Activated CD4-positive, alpha-beta T cell treated with anti-CD3 and anti-CD28 coated beads, Interleukin-2, amount 50 U/mL, for 1 hour (primary cell): Measurements from ENCODE around the gene CENPP.

Experiments used
- DNase-seq: peaks from one replicate; pipeline ENCODE4 v3.0.0-alpha.2; 2020

Gene CENPP

DNA sequence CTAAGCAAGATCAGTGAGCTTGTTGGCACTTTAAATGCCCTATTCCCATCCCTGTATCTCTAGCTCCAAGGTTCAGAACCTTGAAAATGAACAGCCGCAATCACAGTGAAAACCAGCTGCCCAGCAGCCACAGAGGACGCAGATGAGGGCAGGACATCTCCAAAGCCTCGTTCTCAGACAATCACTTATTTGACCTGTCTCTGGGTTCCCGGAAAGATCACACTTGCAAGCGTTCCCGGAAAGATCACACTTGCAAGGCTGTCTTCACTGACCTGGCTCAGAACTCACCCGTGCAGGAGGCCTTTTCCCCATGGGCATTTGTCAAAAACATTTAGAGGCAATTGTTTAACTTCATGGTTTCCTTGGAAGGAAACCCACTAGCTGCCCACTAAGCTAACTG lies 318.5 kb downstream of the CENPP start:
- DNase-seq: no peak

DNA sequence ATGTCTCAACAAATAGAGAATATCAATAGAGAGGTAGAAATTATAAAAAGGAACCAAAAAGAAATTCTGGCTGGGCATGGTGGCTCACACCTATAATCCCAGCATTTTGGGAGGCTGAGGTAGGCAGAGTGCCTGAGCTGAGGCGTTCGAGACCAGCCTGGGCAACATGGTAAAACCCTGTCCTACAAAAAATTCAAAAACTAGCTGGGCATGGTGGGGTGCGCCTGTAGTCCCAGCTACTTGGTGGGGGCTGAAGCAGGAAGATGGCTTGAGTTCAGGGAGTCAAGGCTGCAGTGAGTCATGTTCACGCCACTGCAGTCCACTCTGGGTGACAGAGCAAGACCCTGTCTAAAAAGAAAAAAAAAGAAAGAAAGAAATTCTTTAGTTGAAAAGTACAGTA lies 319.3 kb downstream of the CENPP start:
- no peak for DNase-seq

DNA sequence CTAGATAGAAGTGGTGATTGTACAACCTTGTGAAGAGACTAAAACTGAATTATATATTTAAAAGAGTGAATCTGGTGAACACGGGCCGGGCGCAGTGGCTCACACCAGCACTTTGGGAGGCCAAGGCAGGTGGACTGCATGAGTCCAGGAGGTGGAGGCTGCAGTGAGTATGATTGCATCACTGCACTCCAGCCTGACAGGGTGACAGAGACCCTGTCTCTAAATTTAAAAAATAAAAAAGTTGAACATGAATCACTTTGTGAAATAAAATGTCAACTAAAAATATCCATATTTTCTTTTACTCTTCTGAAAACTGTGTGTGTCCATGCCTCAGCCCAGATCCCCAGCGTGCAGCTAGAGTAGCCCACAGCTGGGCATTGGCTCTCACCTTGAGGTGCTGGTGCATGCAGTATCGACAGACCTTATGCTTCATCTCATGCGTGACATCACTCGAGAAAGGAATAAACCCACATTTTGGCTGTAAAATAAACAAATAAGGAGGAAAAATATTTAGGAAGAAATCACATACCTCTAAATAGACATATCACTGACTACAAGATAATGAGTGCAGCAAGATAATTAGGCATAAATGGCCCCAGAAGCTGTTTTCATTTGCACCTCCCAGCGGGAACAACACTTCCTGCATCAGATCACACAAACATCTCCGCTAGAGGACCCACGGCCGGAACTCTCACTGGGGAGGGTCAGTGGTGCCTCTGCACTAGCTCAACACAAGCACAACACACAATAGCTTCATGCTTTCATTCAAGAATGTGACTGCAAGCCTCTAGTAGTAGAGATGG lies 322.1 kb downstream of the CENPP start:
- DNase-seq: no peak

DNA sequence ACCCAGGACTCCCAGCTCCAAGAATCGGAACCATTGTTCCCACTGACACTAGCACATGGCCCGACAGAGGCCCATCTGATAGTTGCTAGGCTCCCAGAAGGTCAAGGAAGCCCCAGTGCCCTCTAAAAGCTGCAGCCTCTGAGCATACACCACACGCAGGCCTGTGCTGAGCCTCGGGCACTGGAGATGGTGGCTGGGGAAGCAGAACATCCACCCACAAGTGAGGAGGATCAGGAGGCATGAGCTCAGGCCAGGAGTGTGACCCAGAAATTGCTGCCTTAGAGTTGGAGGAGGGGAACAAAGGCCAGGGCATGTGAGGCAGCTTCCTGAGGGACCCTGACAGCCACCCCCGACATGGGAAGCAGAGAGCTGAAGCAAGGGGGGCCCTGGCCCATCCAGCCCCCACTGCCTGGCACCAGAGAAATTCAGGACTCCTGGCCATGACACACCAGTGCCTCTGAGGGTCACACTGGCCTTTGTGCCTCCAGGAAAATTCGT lies 322.8 kb downstream of the CENPP start:
- no peak for DNase-seq

- DNase-seq: no peak
Observed at GRCh38 chr9:92649007-92649406, 323.3 kb downstream of the CENPP start.

DNA sequence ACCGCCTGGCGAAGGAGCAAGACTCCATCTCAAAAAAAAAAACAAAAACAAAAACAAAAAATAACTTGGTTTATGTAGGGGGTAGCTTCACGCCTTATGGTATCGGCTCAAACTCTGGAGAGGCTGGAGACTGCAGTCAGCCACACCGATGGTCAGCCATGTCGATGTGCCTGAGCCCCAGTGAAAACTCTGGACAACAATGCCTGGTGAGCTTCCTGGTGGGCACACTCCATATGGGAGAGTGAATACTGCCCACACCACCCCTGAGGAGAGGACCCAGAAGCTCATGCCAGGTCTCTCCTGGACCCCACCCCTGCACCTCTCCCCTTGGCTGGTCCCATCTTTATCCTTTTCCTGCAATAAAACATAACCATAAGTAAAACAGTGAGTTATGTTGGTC lies 324.5 kb downstream of the CENPP start:
- DNase-seq: no peak

- no peak for DNase-seq
Observed at GRCh38 chr9:92650839-92651621, 325.3 kb downstream of the CENPP start.

- no peak for DNase-seq
Observed at GRCh38 chr9:92652461-92652860, 326.7 kb downstream of the CENPP start.

DNA sequence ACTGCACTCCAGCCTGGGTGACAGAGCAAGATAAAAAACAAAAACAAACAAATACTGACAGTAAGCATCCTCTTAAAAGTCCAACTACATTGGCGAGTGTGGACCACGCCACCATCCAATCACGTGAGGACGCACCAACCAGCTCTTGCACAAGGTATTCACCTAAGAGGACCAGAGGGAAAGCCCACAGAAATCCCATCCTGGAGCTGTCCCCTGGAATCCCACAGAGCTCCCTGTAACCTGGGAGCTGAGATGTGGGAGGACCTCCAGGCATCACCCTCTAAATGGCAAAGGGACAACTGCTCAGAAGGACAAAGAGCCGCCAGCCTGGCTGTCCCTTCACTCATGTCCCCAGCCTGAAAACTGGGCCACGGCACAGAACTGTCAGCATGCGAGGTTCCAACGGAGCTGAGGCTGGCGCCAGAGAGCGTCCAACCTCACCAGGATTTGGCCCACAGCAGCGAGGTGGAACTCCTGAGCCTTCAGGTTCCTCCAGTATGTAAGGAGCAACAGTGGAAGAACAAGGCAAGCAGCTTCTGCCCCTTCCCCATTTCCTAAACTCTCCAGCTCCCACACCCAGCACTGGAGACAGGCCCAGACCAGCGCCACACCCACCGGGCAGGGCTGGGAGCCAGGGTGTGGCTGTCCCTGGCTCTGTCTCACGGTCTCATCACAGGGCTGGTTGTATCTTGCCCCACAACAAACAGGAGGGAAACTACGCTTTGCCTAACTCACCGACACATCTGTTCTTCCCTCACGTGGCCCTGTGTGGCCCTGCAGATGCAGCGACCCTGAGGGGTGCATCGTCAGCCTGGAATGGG lies 328.9 kb downstream of the CENPP start:
- DNase-seq: no peak

DNA sequence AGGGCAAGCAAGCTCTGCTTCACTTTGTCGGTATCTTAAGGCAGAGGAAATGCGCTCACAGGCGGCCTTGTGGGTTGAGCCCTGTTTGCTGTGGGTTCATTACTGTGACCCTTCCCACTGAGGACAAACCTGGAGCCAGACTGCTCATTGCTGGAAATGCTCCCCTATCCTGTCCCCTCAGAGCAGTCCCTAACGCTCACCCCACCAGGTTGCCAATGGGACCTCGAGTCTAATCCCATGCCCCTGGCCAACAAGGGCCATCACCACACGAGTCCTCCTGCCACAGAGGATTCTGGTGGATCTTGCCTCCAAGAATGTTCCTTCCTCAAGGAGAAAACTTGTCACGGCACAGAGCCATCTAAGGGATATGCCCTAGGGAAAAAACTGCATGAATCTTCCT lies 329.6 kb downstream of the CENPP start:
- no peak for DNase-seq

DNA sequence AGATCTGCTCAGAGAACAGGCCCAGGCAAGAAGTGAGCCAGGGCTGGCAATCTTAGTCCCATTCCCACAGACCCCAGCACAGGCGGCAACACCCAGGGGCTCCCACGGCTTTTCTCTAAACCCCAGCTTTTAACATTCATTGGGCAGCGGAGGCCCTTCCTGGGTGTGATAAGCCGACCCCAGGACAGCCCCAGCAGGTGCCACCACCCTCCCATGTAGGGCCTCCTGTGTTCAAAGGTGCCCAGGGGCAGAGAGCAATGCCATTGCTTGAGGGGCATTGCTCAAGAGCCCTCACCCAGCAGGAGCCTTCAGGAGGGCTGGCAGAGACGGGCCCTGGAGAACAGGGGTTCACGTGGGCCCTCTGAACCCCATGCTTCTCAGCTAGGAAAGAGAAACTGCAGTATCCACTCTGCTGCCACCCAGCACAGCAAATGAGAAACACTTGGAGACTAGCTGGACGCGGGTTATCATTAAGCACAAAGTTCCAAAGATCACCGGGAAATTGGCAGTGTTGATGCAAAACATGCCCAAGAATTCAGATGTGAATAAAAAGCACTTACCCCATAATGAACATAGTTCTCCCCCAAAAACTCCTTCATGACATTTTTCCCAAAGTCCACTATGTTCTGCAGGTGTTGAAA lies 330.3 kb downstream of the CENPP start:
- DNase-seq: no peak

GRCh38 chr9:92656537-92656925 lies 330.8 kb downstream of the CENPP start:
- DNase-seq: no peak

DNA sequence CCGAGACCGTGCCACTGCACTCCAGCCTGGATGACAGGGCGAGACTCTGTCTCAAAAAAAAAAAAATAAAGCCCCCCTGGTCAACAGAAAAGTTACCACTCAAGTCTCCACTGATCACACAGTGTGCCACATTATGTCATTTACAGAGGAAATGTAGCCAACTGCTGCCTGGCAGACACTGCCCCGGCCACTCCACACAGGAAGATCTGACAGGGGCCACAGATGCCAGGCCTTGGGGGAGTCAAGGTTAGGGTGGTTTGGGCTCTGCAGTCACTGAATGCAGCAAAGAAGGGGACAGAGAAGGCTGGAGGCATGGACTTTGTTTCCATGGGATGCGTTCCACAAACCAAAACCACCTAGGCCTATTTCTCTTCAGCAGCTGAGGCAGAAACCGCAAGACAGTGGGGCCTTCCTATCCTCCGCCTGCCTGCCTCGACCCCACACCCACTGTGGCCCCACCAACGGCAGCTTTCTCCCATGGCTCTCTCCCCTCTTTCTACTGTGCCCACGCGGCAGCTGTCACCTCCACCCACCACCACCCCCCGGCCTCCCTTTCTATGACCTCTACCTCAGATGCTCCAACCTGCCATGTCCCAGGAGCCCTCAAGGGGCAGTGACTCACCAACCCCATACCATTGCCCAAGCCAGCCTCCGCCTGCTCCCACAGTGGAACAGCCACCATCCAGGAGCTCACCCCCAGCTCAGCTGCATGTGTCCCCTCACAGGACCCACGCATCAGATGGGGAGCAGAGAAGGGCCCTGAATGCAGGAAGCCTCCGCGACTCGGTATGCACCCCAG lies 331.7 kb downstream of the CENPP start:
- no peak for DNase-seq

DNA sequence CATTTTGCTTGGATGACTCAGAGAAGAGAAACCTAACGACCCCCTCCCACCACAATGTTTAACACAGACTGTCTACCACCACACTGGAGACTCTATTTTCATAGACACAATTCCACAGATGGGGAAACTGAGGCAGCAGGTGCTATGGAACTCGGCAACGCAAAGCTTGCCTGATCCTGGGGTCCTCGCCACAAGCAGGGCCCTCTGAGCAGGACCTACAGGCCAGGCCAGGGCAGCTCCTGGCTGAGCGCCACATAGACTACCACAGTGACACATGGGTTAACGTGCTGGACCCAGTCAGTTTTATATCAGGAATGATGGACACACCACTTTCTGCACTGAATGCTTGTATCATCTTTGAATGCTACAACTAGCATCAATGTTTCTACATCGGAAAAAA lies 332.4 kb downstream of the CENPP start:
- DNase-seq: no peak

GRCh38 chr9:92658611-92659010 lies 332.9 kb downstream of the CENPP start:
- DNase-seq: no peak

DNA sequence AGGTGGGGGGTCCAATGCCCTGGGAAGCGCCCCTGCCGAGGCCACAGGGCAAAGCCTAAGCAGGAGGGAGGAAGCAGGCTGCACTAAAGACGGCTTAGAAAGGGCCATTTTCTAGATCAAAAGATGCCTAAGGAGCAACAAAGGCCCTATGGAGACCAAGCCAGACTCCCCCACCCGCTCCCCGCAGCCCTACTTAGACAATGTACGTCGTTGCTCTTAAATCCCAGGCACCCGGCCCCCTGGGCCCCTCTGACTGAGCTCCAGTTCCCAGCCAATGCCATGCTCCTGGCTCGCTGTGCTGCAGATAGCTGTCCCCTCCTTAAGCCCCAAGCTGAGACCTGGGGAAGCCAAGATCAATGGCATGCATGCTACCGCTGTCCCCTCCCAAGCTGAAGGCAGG lies 333.8 kb downstream of the CENPP start:
- no peak for DNase-seq

- DNase-seq: no peak
Observed at GRCh38 chr9:92660266-92660665, 334.5 kb downstream of the CENPP start.

DNA sequence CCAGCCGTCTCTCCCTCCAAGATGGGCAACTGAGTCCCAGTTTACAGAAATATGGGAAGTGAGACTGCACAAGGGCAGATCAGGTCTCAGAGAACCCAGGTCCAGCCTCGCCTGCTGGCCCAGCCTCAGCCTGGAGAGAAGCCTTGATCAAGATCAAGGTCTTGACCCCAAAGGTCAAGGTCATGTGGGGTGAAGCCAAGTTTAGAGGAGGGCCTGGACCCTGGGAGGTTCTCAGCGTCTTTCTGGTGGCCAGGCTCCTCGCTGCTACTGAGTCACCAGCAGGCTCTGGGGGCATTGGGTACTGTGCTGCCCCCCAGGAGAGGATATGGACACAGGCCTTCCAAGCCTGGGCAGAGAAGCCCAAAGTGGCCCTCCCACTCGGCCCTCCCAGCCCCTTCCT lies 335.4 kb downstream of the CENPP start:
- DNase-seq: no peak

DNA sequence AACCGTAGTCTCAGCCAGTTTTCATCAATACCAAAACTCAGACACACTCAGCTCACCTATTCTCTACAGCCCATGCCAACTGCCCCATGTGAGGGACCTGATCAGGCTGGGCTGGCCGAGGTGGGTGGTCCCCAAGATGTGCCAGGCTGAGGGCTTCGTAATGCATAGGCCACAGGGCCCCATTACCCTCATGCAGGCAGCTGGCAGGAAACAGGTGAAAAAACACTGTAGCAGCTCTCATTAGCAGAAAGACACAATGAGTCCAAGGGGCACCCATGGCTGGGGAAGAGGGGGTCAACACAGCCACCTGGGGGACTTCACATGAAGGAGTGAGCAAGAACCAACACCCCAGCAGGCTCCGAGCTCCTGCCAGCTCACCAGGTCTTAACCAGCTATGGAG lies 336.0 kb downstream of the CENPP start:
- DNase-seq: no peak

DNA sequence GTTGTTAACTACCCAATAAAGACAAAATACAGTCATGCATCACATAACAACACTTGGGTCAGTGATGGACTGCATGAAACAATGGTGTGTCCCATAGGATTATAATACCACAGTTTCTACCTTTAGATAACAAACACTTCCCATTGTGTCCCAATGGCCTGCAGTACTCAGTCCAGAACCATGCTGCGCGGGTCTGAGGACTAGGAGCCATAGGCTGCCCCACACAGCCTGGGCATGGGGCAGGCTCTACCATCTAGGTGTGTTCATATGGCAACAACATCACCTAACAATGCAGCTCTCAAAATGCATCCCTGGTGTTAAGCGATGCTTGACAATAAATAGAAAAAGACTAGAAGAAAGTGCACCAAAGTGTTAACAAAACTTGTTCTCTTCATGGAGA lies 337.4 kb downstream of the CENPP start:
- DNase-seq: no peak

- DNase-seq: no peak
Observed at GRCh38 chr9:92663951-92664350, 338.2 kb downstream of the CENPP start.
